ENCODE results near the gene LAIR2.

Gene LAIR2

GRCh38 chr19:54530866-54531265, 28.2 kb downstream of the LAIR2 start:
- H3K4me3 ChIP-seq (ENCODE audit: low read length), result no peak overlapping the region
- no peaks in the 10 kb centered on the region for H3K79me2 ChIP-seq (ENCODE audit: control insufficient read depth, insufficient read depth, low read length)
- H4K8ac ChIP-seq (ENCODE audit: low read depth, low read length), result no peak overlapping the region
- H2BK120ac ChIP-seq (ENCODE audit: low read depth, low read length), result no peak overlapping the region
- H2BK5ac ChIP-seq (ENCODE audit: low read length), result no peak overlapping the region
- no peak overlapping the region for H3K4ac ChIP-seq (ENCODE audit: low read depth, low read length)
- H3K79me1 ChIP-seq (ENCODE audit: low read length), result no peaks in the 10 kb centered on the region
- no peak overlapping the region for H3K9ac ChIP-seq (ENCODE audit: low read length)
- DNase-seq, result no peak
- WGBS (ENCODE audit: extremely low coverage, insufficient coverage, low lambda C conversion rate), result no CpG with 5 or more reads among the region's 5 CpGs
- no peaks in the 10 kb centered on the region for H3K27me3 ChIP-seq (ENCODE audit: insufficient read depth, low read length, poor library complexity)
- H3K4me2 ChIP-seq (ENCODE audit: low read length), result no peak overlapping the region
- no peaks in the 10 kb centered on the region for H3K36me3 ChIP-seq (ENCODE audit: control insufficient read depth, insufficient read depth, low read length)
- H2BK15ac ChIP-seq (replicated peaks; ENCODE audit: low read depth), result no peak overlapping the region
- no peak overlapping the region for H3K27ac ChIP-seq (ENCODE audit: low read depth, low read length)
- H3K23ac ChIP-seq (ENCODE audit: low read length), result no peak overlapping the region
- no peak overlapping the region for H3K56ac ChIP-seq (ENCODE audit: low read length)
- H3K4me1 ChIP-seq (ENCODE audit: control insufficient read depth, low read depth, low read length), result no peaks in the 10 kb centered on the region
- no peak overlapping the region for H3K18ac ChIP-seq (ENCODE audit: low read length)
- no peak overlapping the region for H2AK5ac ChIP-seq (ENCODE audit: low read length)
- no peak overlapping the region for H4K5ac ChIP-seq (ENCODE audit: low read length)

DNA sequence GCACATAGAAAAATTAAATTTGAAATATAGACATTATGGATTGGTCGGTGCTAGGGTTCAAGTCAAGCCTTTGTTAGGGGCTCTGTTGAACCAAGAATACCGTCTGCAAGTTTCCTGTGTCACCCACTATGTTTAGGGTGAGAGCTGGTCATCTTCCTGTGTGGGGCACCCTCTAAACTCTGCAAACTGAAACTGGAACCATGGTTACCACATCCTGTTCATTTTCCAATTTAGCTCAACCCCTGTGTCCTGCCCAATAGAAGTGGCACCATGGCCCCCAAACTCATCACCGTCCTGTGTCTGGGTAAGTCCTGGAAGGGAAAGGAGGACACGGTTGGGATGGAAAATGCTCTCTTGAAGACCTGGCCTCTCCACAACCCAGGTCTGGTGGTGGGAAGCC, 29.9 kb downstream of the LAIR2 start:
- no peak overlapping the region for H3K27ac ChIP-seq (ENCODE audit: low read depth, low read length)
- no peak overlapping the region for H2BK120ac ChIP-seq (ENCODE audit: low read depth, low read length)
- no peaks in the 10 kb centered on the region for H3K27me3 ChIP-seq (ENCODE audit: insufficient read depth, low read length, poor library complexity)
- H3K36me3 ChIP-seq (ENCODE audit: control insufficient read depth, insufficient read depth, low read length), result no peaks in the 10 kb centered on the region
- H3K23ac ChIP-seq (ENCODE audit: low read length), result no peak overlapping the region
- H3K79me2 ChIP-seq (ENCODE audit: control insufficient read depth, insufficient read depth, low read length), result no peaks in the 10 kb centered on the region
- no peak overlapping the region for H3K4me2 ChIP-seq (ENCODE audit: low read length)
- H4K5ac ChIP-seq (ENCODE audit: low read length), result no peak overlapping the region
- no peak overlapping the region for H2BK5ac ChIP-seq (ENCODE audit: low read length)
- H4K8ac ChIP-seq (ENCODE audit: low read depth, low read length), result no peak overlapping the region
- H3K18ac ChIP-seq (ENCODE audit: low read length), result no peak overlapping the region
- no peak for DNase-seq
- H2BK15ac ChIP-seq (replicated peaks; ENCODE audit: low read depth), result no peak overlapping the region
- no peak overlapping the region for H3K4me3 ChIP-seq (ENCODE audit: low read length)
- no peak overlapping the region for H3K9ac ChIP-seq (ENCODE audit: low read length)
- no peak overlapping the region for H2AK5ac ChIP-seq (ENCODE audit: low read length)
- H3K56ac ChIP-seq (ENCODE audit: low read length), result no peak overlapping the region
- H3K4me1 ChIP-seq (ENCODE audit: control insufficient read depth, low read depth, low read length), result no peaks in the 10 kb centered on the region
- no peak overlapping the region for H3K4ac ChIP-seq (ENCODE audit: low read depth, low read length)
- WGBS (ENCODE audit: extremely low coverage, insufficient coverage, low lambda C conversion rate), result no CpG with 5 or more reads among the region's 4 CpGs
- H3K79me1 ChIP-seq (ENCODE audit: low read length), result no peaks in the 10 kb centered on the region

- WGBS (ENCODE audit: extremely low coverage, insufficient coverage, low lambda C conversion rate), result no CpG with 5 or more reads among the region's 8 CpGs
- H3K36me3 ChIP-seq (ENCODE audit: control insufficient read depth, insufficient read depth, low read length), result no peaks in the 10 kb centered on the region
- no peak overlapping the region for H3K9ac ChIP-seq (ENCODE audit: low read length)
- no peaks in the 10 kb centered on the region for H3K27me3 ChIP-seq (ENCODE audit: insufficient read depth, low read length, poor library complexity)
- H3K27ac ChIP-seq (ENCODE audit: low read depth, low read length), result no peak overlapping the region
- DNase-seq, result no peak
- H3K18ac ChIP-seq (ENCODE audit: low read length), result no peak overlapping the region
- no peak overlapping the region for H2BK5ac ChIP-seq (ENCODE audit: low read length)
- no peak overlapping the region for H4K8ac ChIP-seq (ENCODE audit: low read depth, low read length)
- no peak overlapping the region for H3K56ac ChIP-seq (ENCODE audit: low read length)
- no peak overlapping the region for H3K4me2 ChIP-seq (ENCODE audit: low read length)
- no peak overlapping the region for H3K4me3 ChIP-seq (ENCODE audit: low read length)
- no peak overlapping the region for H2AK5ac ChIP-seq (ENCODE audit: low read length)
- H3K4me1 ChIP-seq (ENCODE audit: control insufficient read depth, low read depth, low read length), result no peaks in the 10 kb centered on the region
- no peaks in the 10 kb centered on the region for H3K79me1 ChIP-seq (ENCODE audit: low read length)
- H3K23ac ChIP-seq (ENCODE audit: low read length), result no peak overlapping the region
- no peak overlapping the region for H2BK120ac ChIP-seq (ENCODE audit: low read depth, low read length)
- H3K4ac ChIP-seq (ENCODE audit: low read depth, low read length), result no peak overlapping the region
- H4K5ac ChIP-seq (ENCODE audit: low read length), result no peak overlapping the region
- no peaks in the 10 kb centered on the region for H3K79me2 ChIP-seq (ENCODE audit: control insufficient read depth, insufficient read depth, low read length)
- no peak overlapping the region for H2BK15ac ChIP-seq (replicated peaks; ENCODE audit: low read depth)
Observed at GRCh38 chr19:54533476-54533875, 30.8 kb downstream of the LAIR2 start.

GRCh38 chr19:54534156-54534555, 31.5 kb downstream of the LAIR2 start:
- Histone ChIP-seq H3K27me3 (ENCODE audit: insufficient read depth, low read length, poor library complexity) (no peaks in the 10 kb centered on the region), H2AK5ac (ENCODE audit: low read length) (no peak overlapping the region), H4K5ac (ENCODE audit: low read length) (no peak overlapping the region), H3K18ac (ENCODE audit: low read length) (no peak overlapping the region), H2BK5ac (ENCODE audit: low read length) (no peak overlapping the region), H3K4me2 (ENCODE audit: low read length) (no peak overlapping the region), H3K4me3 (ENCODE audit: low read length) (no peak overlapping the region), H2BK15ac (replicated peaks; ENCODE audit: low read depth) (no peak overlapping the region), H4K8ac (ENCODE audit: low read depth, low read length) (no peak overlapping the region), H3K9ac (ENCODE audit: low read length) (no peak overlapping the region), H3K23ac (ENCODE audit: low read length) (no peak overlapping the region), H3K79me1 (ENCODE audit: low read length) (no peaks in the 10 kb centered on the region), H3K36me3 (ENCODE audit: control insufficient read depth, insufficient read depth, low read length) (no peaks in the 10 kb centered on the region), H3K56ac (ENCODE audit: low read length) (no peak overlapping the region), H2BK120ac (ENCODE audit: low read depth, low read length) (no peak overlapping the region), H3K27ac (ENCODE audit: low read depth, low read length) (no peak overlapping the region), H3K4me1 (ENCODE audit: control insufficient read depth, low read depth, low read length) (no peaks in the 10 kb centered on the region), H3K4ac (ENCODE audit: low read depth, low read length) (no peak overlapping the region), H3K79me2 (ENCODE audit: control insufficient read depth, insufficient read depth, low read length) (no peaks in the 10 kb centered on the region)
- no CpG with 5 or more reads among the region's 8 CpGs for WGBS (ENCODE audit: extremely low coverage, insufficient coverage, low lambda C conversion rate)
- DNase-seq, result no peak

DNA sequence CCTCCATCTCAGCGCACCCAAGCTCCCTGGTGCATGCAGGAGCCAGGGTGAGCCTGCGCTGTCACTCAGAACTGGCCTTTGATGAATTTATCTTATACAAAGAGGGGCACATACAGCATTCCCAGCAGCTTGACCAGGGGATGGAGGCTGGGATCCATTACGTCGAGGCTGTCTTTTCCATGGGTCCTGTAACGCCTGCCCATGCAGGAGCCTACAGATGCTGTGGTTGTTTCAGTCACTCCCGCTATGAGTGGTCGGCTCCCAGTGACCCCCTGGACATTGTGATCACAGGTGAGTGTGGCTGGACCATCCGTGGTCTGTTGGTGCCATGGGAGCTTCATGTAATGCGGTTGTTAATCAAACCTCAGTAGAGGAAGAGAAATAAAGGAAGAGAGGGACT, 33.0 kb downstream of the LAIR2 start:
- Histone ChIP-seq H3K56ac (ENCODE audit: low read length) (no peak overlapping the region), H3K18ac (ENCODE audit: low read length) (no peak overlapping the region), H3K36me3 (ENCODE audit: control insufficient read depth, insufficient read depth, low read length) (no peaks in the 10 kb centered on the region), H3K4ac (ENCODE audit: low read depth, low read length) (no peak overlapping the region), H2BK120ac (ENCODE audit: low read depth, low read length) (no peak overlapping the region), H2BK5ac (ENCODE audit: low read length) (no peak overlapping the region), H3K4me2 (ENCODE audit: low read length) (no peak overlapping the region), H4K5ac (ENCODE audit: low read length) (no peak overlapping the region), H2AK5ac (ENCODE audit: low read length) (no peak overlapping the region), H3K4me3 (ENCODE audit: low read length) (no peak overlapping the region), H2BK15ac (replicated peaks; ENCODE audit: low read depth) (no peak overlapping the region), H3K79me2 (ENCODE audit: control insufficient read depth, insufficient read depth, low read length) (no peaks in the 10 kb centered on the region), H3K79me1 (ENCODE audit: low read length) (no peaks in the 10 kb centered on the region), H3K4me1 (ENCODE audit: control insufficient read depth, low read depth, low read length) (no peaks in the 10 kb centered on the region), H3K9ac (ENCODE audit: low read length) (no peak overlapping the region), H3K23ac (ENCODE audit: low read length) (no peak overlapping the region), H3K27me3 (ENCODE audit: insufficient read depth, low read length, poor library complexity) (no peaks in the 10 kb centered on the region), H4K8ac (ENCODE audit: low read depth, low read length) (no peak overlapping the region), H3K27ac (ENCODE audit: low read depth, low read length) (no peak overlapping the region)
- DNase-seq, result no peak
- WGBS (ENCODE audit: extremely low coverage, insufficient coverage, low lambda C conversion rate), result no CpG with 5 or more reads among the region's 9 CpGs

- Histone ChIP-seq H2BK5ac (ENCODE audit: low read length) (no peak overlapping the region), H3K27ac (ENCODE audit: low read depth, low read length) (no peak overlapping the region), H2BK120ac (ENCODE audit: low read depth, low read length) (no peak overlapping the region), H3K18ac (ENCODE audit: low read length) (no peak overlapping the region), H2BK15ac (replicated peaks; ENCODE audit: low read depth) (no peak overlapping the region), H3K27me3 (ENCODE audit: insufficient read depth, low read length, poor library complexity) (no peaks in the 10 kb centered on the region), H3K79me1 (ENCODE audit: low read length) (no peaks in the 10 kb centered on the region), H3K79me2 (ENCODE audit: control insufficient read depth, insufficient read depth, low read length) (no peaks in the 10 kb centered on the region), H3K4me1 (ENCODE audit: control insufficient read depth, low read depth, low read length) (no peaks in the 10 kb centered on the region), H3K36me3 (ENCODE audit: control insufficient read depth, insufficient read depth, low read length) (no peaks in the 10 kb centered on the region), H2AK5ac (ENCODE audit: low read length) (no peak overlapping the region), H4K8ac (ENCODE audit: low read depth, low read length) (no peak overlapping the region), H3K23ac (ENCODE audit: low read length) (no peak overlapping the region), H4K5ac (ENCODE audit: low read length) (no peak overlapping the region), H3K4me2 (ENCODE audit: low read length) (no peak overlapping the region), H3K56ac (ENCODE audit: low read length) (no peak overlapping the region), H3K4me3 (ENCODE audit: low read length) (no peak overlapping the region), H3K9ac (ENCODE audit: low read length) (no peak overlapping the region), H3K4ac (ENCODE audit: low read depth, low read length) (no peak overlapping the region)
- no CpG with 5 or more reads among the region's 9 CpGs for WGBS (ENCODE audit: extremely low coverage, insufficient coverage, low lambda C conversion rate)
- no peak for DNase-seq
Observed at GRCh38 chr19:54536956-54537355, 34.3 kb downstream of the LAIR2 start.

All from mesendoderm (in vitro differentiated cells).